ENCODE measurements around the gene MSX1. TPM values are rescaled to one million over a fixed set of nuclear protein-coding genes. Genes with fewer than 3 reads are reported as not detected.

Gene MSX1
- total and polyA plus RNA-seq, 2 of the 13 experiments (the other 11 are each of a cell fraction or from before 2014, with no cell fraction given), result 12.1 to 14.9 TPM

- TF ChIP-seq, protein P1, sequence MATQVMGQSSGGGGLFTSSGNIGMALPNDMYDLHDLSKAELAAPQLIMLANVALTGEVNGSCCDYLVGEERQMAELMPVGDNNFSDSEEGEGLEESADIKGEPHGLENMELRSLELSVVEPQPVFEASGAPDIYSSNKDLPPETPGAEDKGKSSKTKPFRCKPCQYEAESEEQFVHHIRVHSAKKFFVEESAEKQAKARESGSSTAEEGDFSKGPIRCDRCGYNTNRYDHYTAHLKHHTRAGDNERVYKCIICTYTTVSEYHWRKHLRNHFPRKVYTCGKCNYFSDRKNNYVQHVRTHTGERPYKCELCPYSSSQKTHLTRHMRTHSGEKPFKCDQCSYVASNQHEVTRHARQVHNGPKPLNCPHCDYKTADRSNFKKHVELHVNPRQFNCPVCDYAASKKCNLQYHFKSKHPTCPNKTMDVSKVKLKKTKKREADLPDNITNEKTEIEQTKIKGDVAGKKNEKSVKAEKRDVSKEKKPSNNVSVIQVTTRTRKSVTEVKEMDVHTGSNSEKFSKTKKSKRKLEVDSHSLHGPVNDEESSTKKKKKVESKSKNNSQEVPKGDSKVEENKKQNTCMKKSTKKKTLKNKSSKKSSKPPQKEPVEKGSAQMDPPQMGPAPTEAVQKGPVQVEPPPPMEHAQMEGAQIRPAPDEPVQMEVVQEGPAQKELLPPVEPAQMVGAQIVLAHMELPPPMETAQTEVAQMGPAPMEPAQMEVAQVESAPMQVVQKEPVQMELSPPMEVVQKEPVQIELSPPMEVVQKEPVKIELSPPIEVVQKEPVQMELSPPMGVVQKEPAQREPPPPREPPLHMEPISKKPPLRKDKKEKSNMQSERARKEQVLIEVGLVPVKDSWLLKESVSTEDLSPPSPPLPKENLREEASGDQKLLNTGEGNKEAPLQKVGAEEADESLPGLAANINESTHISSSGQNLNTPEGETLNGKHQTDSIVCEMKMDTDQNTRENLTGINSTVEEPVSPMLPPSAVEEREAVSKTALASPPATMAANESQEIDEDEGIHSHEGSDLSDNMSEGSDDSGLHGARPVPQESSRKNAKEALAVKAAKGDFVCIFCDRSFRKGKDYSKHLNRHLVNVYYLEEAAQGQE (IDR thresholded peaks at IDR 0.05; ENCODE audit: borderline replicate concordance in 1 of 2, low read depth in 1 of 2, low read length in 2 of 2), result no peak
- no peak for TF ChIP-seq ZXDC (CRISPR knock-in tag; IDR thresholded peaks at IDR 0.05)
- no peak for TF ChIP-seq IKZF1 (IDR thresholded peaks at IDR 0.05)
- no peak for TF ChIP-seq TOPORS (CRISPR knock-in tag; IDR thresholded peaks at IDR 0.05)
Observed at GRCh38 chr4:4810778-4811177, 48.7 kb upstream of the MSX1 start (continued).

DNA sequence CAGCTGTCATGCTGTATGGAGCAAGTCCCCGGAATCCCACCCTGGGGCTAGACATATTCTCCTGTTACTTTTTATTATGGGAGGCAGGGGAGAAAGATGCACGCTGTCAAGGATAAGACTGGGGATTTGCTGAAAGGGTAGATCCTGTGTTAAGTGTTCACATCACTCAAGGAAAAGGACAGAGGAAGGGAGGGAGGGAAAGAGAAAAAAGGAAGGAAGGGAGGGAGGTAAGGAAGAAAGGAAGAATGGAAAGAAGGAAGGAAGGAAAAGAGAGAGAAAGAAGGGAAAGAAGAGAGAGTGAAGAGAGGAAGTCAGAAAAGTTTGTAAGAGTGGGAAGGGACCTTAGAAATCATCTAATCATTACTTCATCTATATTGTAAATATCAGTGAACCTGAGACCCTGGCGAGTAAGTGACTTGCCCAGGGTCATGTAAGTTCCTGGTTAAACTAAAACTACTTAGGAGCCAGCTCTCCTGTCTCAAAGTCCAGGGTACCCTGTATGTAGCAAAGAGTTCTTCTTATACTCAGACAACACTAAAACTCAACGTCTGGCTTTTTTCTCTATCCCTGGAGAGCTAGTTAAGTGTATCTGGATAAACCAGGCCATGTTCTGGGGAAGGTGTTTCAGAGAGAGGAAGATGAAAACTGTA lies 47.2 kb upstream of the MSX1 start:
- Histone ChIP-seq H3K4me2 (ENCODE audit: low read depth, low read length) (peak overlapping the region; percentile 43), H3K79me2 (ENCODE audit: insufficient read depth, low read length) (no peaks in the 10 kb centered on the region), H3K27me3 (ENCODE audit: control insufficient read depth in 1 of 2, insufficient read depth in 2 of 2, low read length in 2 of 2) (no peaks in the 10 kb centered on the region), H2AFZ (ENCODE audit: low read length) (no peak overlapping the region), H3K9me3 (ENCODE audit: low read length) (no peaks in the 10 kb centered on the region), H3K4me3 (replicated peaks in 1 of 3; ENCODE audit: insufficient read depth in 1 of 3, low read depth in 2 of 3, low read length in 3 of 3) (peak overlapping the region in 1 of 3 experiments; percentile 12; a peak in 1 of 6 replicates), H3K4me1 (ENCODE audit: insufficient read depth, low read length) (peaks cover 29% of the 10 kb centered on the region), H3K27ac (ENCODE audit: extremely low read length, insufficient read depth, low read length) (peak overlapping the region; percentile 48), H3K9ac (ENCODE audit: insufficient read depth, low read depth, low read length) (no peak overlapping the region), H4K20me1 (ENCODE audit: insufficient read depth, low read length) (no peaks in the 10 kb centered on the region), H3K36me3 (replicated peaks in 1 of 2; ENCODE audit: control insufficient read depth in 1 of 2, insufficient read depth in 2 of 2, low read length in 2 of 2) (no peaks in the 10 kb centered on the region)
- CTCF ChIA-PET (ENCODE audit: low intra/inter-chr PET ratio, low total read pairs), result no interaction called here
- in situ Hi-C loops (cut with HindIII; ENCODE audit: extremely low pct_ligation_motif_present, low pct_unique_long_range_greater_than_20kb), result no loop called here
- no TSS peak for BruUV-seq (replicated peaks)
- intact Hi-C loops (cut with micrococcal nuclease; ENCODE audit: unreplicated experiment), result no loop called here
- POLR2A ChIA-PET, result no interaction called here
- FAIRE-seq, result peak; percentile 55
- ATAC-seq, result peak; percentile 69; the same call in 2 of the 3 replicates
- 46% methylated on average over 4 of the region's 4 CpGs for WGBS (ENCODE audit: low lambda C conversion rate)
- DNase-seq (ENCODE audit: low spot score), result peak; percentile 12
- TF ChIP-seq ATRX (CRISPR knock-in tag; IDR thresholded peaks at IDR 0.05; ENCODE audit: borderline replicate concordance), result no peak
- TF ChIP-seq TBL1XR1 (IDR thresholded peaks at IDR 0.05; ENCODE audit: borderline replicate concordance, low read length, partially characterized antibody), result no peak
- TF ChIP-seq ARNT2 (CRISPR knock-in tag; IDR thresholded peaks at IDR 0.05; ENCODE audit: low read depth), result no peak
- peak; percentile 23; the same call in 1 of the 2 replicates for TF ChIP-seq ZMYM3 (CRISPR knock-in tag; IDR thresholded peaks at IDR 0.05)
- peak; percentile 23; the same call in 1 of the 2 replicates for TF ChIP-seq RXRB (CRISPR knock-in tag; IDR thresholded peaks at IDR 0.05; ENCODE audit: borderline replicate concordance)
- no peak for TF ChIP-seq ZFAT (CRISPR knock-in tag; conservative IDR thresholded peaks at IDR 0.05)
- no peak for TF ChIP-seq TEF (CRISPR knock-in tag; IDR thresholded peaks at IDR 0.05)
- no peak for TF ChIP-seq TSC22D2 (CRISPR knock-in tag; IDR thresholded peaks at IDR 0.05; ENCODE audit: borderline replicate concordance)
- no peak for TF ChIP-seq SNRNP70 (IDR thresholded peaks at IDR 0.05; ENCODE audit: low read depth, low read length)
- peak; percentile 71 for TF ChIP-seq HNF4A (CRISPR knock-in tag; IDR thresholded peaks at IDR 0.05)
